WTC11 (cell line): ENCODE data around the gene OFD1. TPM values are rescaled to one million over a fixed set of nuclear protein-coding genes. Genes with fewer than 3 reads are reported as not detected.
A peak's percentile ranks its signal among the peaks of the same experiment; 100 is the strongest.

ENCODE experiments used
- ATAC-seq: fragments of 200-7000 bp; cut with Tn5 transposase; 2 replicates; pipeline ENCODE4 v1.10.0; 2021; ENCODE audit warnings: mild to moderate bottlenecking, moderate library complexity
- CTCF ChIA-PET: fragments of 300-600 bp; sonication (Branson Sonifier 250); formaldehyde crosslinking; loops from one replicate; lab custom pipeline; 2021; ENCODE audit warnings: antibody characterized with exemption; lab: Charles Lee
- POLR2A ChIA-PET: fragments of 350-600 bp; sonication (Branson Sonifier 250); formaldehyde crosslinking; loops from one replicate; lab custom pipeline; 2021; ENCODE audit warnings: antibody characterized with exemption; lab: Charles Lee
- DNase-seq: peaks from one replicate; pipeline ENCODE4 v3.0.0; 2021; ENCODE audit warnings: low spot score
- H3K27ac Mint-ChIP-seq: 2 replicates; pipeline ENCODE4 v1.8.0; 2021; ENCODE audit warnings: mixed read lengths
- H3K27me3 Mint-ChIP-seq: 2 replicates; pipeline ENCODE4 v1.8.0; 2021; ENCODE audit warnings: low read depth, mild to moderate bottlenecking, moderate library complexity, mixed read lengths
- H3K36me3 Mint-ChIP-seq: 2 replicates; pipeline ENCODE4 v1.8.0; 2021; ENCODE audit warnings: mixed read lengths
- H3K4me1 Mint-ChIP-seq: 2 replicates; pipeline ENCODE4 v1.8.0; 2022; ENCODE audit warnings: mixed read lengths
- H3K4me3 Mint-ChIP-seq: 2 replicates; pipeline ENCODE4 v1.8.0; 2021; ENCODE audit warnings: mild to moderate bottlenecking, moderate library complexity, mixed read lengths
- H3K9me3 Mint-ChIP-seq: 2 replicates; pipeline ENCODE4 v1.8.0; 2021; ENCODE audit warnings: mixed read lengths
- ATF1 ChIP-seq: sonication (generic); formaldehyde crosslinking; IDR thresholded peaks from 2 replicates; pipeline ENCODE4 v1.8.1; 2023; ENCODE audit warnings: mild to moderate bottlenecking, moderate library complexity, missing genetic modification reagents
- ESRRA ChIP-seq: sonication (generic); formaldehyde crosslinking; IDR thresholded peaks from 2 replicates; pipeline ENCODE4 v1.8.1; 2022; ENCODE audit warnings: mild to moderate bottlenecking, missing genetic modification reagents, borderline replicate concordance
- ETV6 ChIP-seq: sonication (generic); formaldehyde crosslinking; IDR thresholded peaks from 2 replicates; pipeline ENCODE4 v1.8.1; 2022; ENCODE audit warnings: mild to moderate bottlenecking, missing genetic modification reagents
- FOXK1 ChIP-seq: sonication (generic); formaldehyde crosslinking; IDR thresholded peaks from 2 replicates; pipeline ENCODE4 v1.8.0; 2022; ENCODE audit warnings: mild to moderate bottlenecking, moderate library complexity, missing genetic modification reagents
- FOXP1 ChIP-seq: sonication (generic); formaldehyde crosslinking; IDR thresholded peaks from 2 replicates; pipeline ENCODE4 v1.8.0; 2022; ENCODE audit warnings: missing genetic modification reagents, mild to moderate bottlenecking, moderate library complexity, borderline replicate concordance
- GABPB1 ChIP-seq: sonication (generic); formaldehyde crosslinking; IDR thresholded peaks from 2 replicates; pipeline ENCODE4 v1.8.1; 2023; ENCODE audit warnings: mild to moderate bottlenecking, missing genetic modification reagents
- GRHL2 ChIP-seq: fragments of 250-450 bp; sonication (Bioruptor Pico); IDR thresholded peaks from 2 replicates; pipeline ENCODE4 v1.8.0; 2022; ENCODE audit warnings: mild to moderate bottlenecking, moderate library complexity; ENCODE audit not compliant: insufficient replicate concordance, severe bottlenecking
- HMGA2 ChIP-seq: fragments of 250-450 bp; sonication (Bioruptor Pico); IDR thresholded peaks from 2 replicates; pipeline ENCODE4 v1.4.0; 2021; ENCODE audit warnings: mild to moderate bottlenecking, moderate library complexity
- JAZF1 ChIP-seq: fragments of 250-450 bp; sonication (Bioruptor Pico); IDR thresholded peaks from 2 replicates; pipeline ENCODE4 v1.9.0; 2021; ENCODE audit warnings: moderate library complexity, mild to moderate bottlenecking, inconsistent platforms
- JUN ChIP-seq: sonication (generic); formaldehyde crosslinking; IDR thresholded peaks from 2 replicates; pipeline ENCODE4 v1.8.0; 2023; ENCODE audit warnings: mild to moderate bottlenecking, missing genetic modification reagents
- NFATC4 ChIP-seq: fragments of 250-450 bp; sonication (Bioruptor Pico); IDR thresholded peaks from 2 replicates; pipeline ENCODE4 v1.9.0; 2021; ENCODE audit warnings: mild to moderate bottlenecking
- PRRX2 ChIP-seq: fragments of 250-450 bp; sonication (Bioruptor Pico); IDR thresholded peaks from 2 replicates; pipeline ENCODE4 v1.8.0; 2021; ENCODE audit warnings: mild to moderate bottlenecking
- SMAD4 ChIP-seq: sonication (generic); formaldehyde crosslinking; IDR thresholded peaks from 2 replicates; pipeline ENCODE4 v1.8.0; 2022; ENCODE audit warnings: mild to moderate bottlenecking, missing genetic modification reagents
- TEAD4 ChIP-seq: sonication (generic); formaldehyde crosslinking; IDR thresholded peaks from 2 replicates; pipeline ENCODE4 v1.8.0; 2022; ENCODE audit warnings: mild to moderate bottlenecking, missing genetic modification reagents
- TP53 ChIP-seq: sonication (generic); formaldehyde crosslinking; IDR thresholded peaks from 2 replicates; pipeline ENCODE4 v1.8.1; 2023; ENCODE audit warnings: mild to moderate bottlenecking, missing genetic modification reagents
- ZNF121 ChIP-seq: sonication (generic); formaldehyde crosslinking; IDR thresholded peaks from 2 replicates; pipeline ENCODE4 v1.8.0; 2023; ENCODE audit warnings: missing genetic modification reagents
- ZNF138 ChIP-seq: sonication (generic); formaldehyde crosslinking; conservative IDR thresholded peaks from 2 replicates; pipeline ENCODE4 v1.8.1; 2022; ENCODE audit warnings: mild to moderate bottlenecking, moderate library complexity, missing genetic modification reagents
- ZNF317 ChIP-seq: sonication (generic); formaldehyde crosslinking; IDR thresholded peaks from 2 replicates; pipeline ENCODE4 v1.8.1; 2023; ENCODE audit warnings: low read depth, mild to moderate bottlenecking, moderate library complexity, missing genetic modification reagents, borderline replicate concordance
- total RNA-seq: library from RNA; stranded (reverse); gene quantifications from 3 replicates; pipeline ENCODE4 v1.2.3, GENCODE V29; 2021
- TF ChIP-seq, protein P1 (sequence below): sonication (generic); formaldehyde crosslinking; IDR thresholded peaks from 2 replicates; pipeline ENCODE4 v1.8.0; 2022; ENCODE audit warnings: mild to moderate bottlenecking, missing genetic modification reagents
- TF ChIP-seq, protein P2 (sequence below): fragments of 200-600 bp; IDR thresholded peaks from 2 replicates; pipeline ENCODE4 v1.8.0; 2022; ENCODE audit warnings: antibody characterized with exemption
- TF ChIP-seq, protein P3 (sequence below): sonication (generic); formaldehyde crosslinking; IDR thresholded peaks from 2 replicates; pipeline ENCODE4 v1.8.1; 2022; ENCODE audit warnings: mild to moderate bottlenecking, missing genetic modification reagents, moderate library complexity, borderline replicate concordance
- TF ChIP-seq, protein P4 (sequence below): sonication (generic); formaldehyde crosslinking; conservative IDR thresholded peaks from 2 replicates; pipeline ENCODE4 v1.8.1; 2023; ENCODE audit warnings: mild to moderate bottlenecking, low read depth, missing genetic modification reagents, moderate library complexity

OFD1 gene
- total RNA-seq, 1 experiment from 2014 or later: 23.4 TPM

DNA sequence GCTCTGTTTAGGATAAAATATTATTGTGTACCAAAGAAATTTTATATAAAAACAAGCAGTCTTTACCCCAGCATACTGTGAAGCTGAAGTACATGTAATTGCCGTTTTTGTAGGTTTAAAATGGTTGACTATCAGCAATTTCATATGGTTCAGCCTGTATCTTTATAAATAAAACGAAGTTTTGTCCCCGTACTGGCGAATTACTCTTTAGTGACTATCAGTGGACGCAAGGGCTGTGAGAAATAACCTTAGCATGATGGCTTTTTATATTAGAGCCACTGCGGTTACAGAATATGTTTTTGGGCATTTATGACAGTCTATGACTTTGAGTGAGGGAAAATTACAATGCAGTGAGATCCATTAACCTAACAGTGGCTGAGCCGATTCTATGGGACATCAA, 81.1 kb downstream of the OFD1 start:
- DNase-seq: no peak
- Mint-ChIP-seq H3K4me3 (no peak overlapping the region), H3K27ac (no peak overlapping the region), H3K27me3 (no peaks in the 10 kb centered on the region), H3K4me1 (peaks cover 41% of the 10 kb centered on the region), H3K36me3 (no peaks in the 10 kb centered on the region), H3K9me3 (no peaks in the 10 kb centered on the region)
- ATAC-seq: no peak
- ChIA-PET POLR2A (no interaction called here), CTCF (interaction anchor here (0.6 kb wide), 1 partner anchor 17 kb away, joined by 3 read pairs; no protein-coding TSS in a partner anchor)
- no peak for TF ChIP-seq SMAD4
- no peak for TF ChIP-seq JUN (CRISPR knock-in tag)
- TF ChIP-seq NFATC4 (CRISPR knock-in tag): no peak

DNA sequence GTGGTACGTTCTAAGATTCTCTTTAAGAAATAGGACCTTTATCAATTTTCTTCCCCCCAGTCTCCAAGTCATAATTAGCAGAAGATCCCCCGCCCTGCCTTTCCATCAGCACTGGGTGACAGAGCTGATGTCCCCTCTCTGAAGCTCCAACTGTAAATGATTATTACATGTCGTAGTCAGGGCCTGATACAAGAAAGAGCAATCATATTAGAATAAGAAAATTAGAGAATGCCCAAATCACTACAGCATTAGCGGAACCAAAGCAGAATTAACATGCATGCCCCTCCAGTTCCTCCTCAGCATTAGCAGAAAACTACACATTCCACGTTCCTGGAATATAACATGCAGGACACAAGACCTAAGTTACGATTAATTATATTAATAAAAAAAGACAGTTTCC, 81.6 kb downstream of the OFD1 start:
- no peaks in the 10 kb centered on the region for H3K27me3 Mint-ChIP-seq
- H3K27ac Mint-ChIP-seq: 0 out of 2 replicates have a peak overlapping the region, but pooled peaks have one; percentile 20
- H3K4me1 Mint-ChIP-seq: peaks cover 41% of the 10 kb centered on the region
- H3K36me3 Mint-ChIP-seq: no peaks in the 10 kb centered on the region
- POLR2A ChIA-PET: no interaction called here
- no peak for ATAC-seq
- no peak for TF ChIP-seq GRHL2 (CRISPR knock-in tag)
- no peak for TF ChIP-seq TP53
- no peak for TF ChIP-seq FOXK1
- no peak for TF ChIP-seq ATF1 (CRISPR knock-in tag)
- TF ChIP-seq, protein P1, sequence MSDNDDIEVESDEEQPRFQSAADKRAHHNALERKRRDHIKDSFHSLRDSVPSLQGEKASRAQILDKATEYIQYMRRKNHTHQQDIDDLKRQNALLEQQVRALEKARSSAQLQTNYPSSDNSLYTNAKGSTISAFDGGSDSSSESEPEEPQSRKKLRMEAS (CRISPR knock-in tag): no peak
- TF ChIP-seq PRRX2 (CRISPR knock-in tag): no peak
- no peak for TF ChIP-seq ZNF317
- no peak for TF ChIP-seq HMGA2 (CRISPR knock-in tag)
- TF ChIP-seq FOXP1: no peak
- TF ChIP-seq GABPB1: no peak
- TF ChIP-seq TEAD4 (CRISPR knock-in tag): no peak
- TF ChIP-seq, protein P2, sequence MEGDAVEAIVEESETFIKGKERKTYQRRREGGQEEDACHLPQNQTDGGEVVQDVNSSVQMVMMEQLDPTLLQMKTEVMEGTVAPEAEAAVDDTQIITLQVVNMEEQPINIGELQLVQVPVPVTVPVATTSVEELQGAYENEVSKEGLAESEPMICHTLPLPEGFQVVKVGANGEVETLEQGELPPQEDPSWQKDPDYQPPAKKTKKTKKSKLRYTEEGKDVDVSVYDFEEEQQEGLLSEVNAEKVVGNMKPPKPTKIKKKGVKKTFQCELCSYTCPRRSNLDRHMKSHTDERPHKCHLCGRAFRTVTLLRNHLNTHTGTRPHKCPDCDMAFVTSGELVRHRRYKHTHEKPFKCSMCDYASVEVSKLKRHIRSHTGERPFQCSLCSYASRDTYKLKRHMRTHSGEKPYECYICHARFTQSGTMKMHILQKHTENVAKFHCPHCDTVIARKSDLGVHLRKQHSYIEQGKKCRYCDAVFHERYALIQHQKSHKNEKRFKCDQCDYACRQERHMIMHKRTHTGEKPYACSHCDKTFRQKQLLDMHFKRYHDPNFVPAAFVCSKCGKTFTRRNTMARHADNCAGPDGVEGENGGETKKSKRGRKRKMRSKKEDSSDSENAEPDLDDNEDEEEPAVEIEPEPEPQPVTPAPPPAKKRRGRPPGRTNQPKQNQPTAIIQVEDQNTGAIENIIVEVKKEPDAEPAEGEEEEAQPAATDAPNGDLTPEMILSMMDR: no peak
- no peak for TF ChIP-seq ETV6 (CRISPR knock-in tag)
- no peak for TF ChIP-seq ZNF121 (CRISPR knock-in tag)
- TF ChIP-seq, protein P3, sequence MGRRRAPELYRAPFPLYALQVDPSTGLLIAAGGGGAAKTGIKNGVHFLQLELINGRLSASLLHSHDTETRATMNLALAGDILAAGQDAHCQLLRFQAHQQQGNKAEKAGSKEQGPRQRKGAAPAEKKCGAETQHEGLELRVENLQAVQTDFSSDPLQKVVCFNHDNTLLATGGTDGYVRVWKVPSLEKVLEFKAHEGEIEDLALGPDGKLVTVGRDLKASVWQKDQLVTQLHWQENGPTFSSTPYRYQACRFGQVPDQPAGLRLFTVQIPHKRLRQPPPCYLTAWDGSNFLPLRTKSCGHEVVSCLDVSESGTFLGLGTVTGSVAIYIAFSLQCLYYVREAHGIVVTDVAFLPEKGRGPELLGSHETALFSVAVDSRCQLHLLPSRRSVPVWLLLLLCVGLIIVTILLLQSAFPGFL (CRISPR knock-in tag): no peak
- TF ChIP-seq JAZF1: no peak
- no peak for TF ChIP-seq JUN (CRISPR knock-in tag)
- no peak for TF ChIP-seq ZNF138 (CRISPR knock-in tag)
- TF ChIP-seq, protein P4, sequence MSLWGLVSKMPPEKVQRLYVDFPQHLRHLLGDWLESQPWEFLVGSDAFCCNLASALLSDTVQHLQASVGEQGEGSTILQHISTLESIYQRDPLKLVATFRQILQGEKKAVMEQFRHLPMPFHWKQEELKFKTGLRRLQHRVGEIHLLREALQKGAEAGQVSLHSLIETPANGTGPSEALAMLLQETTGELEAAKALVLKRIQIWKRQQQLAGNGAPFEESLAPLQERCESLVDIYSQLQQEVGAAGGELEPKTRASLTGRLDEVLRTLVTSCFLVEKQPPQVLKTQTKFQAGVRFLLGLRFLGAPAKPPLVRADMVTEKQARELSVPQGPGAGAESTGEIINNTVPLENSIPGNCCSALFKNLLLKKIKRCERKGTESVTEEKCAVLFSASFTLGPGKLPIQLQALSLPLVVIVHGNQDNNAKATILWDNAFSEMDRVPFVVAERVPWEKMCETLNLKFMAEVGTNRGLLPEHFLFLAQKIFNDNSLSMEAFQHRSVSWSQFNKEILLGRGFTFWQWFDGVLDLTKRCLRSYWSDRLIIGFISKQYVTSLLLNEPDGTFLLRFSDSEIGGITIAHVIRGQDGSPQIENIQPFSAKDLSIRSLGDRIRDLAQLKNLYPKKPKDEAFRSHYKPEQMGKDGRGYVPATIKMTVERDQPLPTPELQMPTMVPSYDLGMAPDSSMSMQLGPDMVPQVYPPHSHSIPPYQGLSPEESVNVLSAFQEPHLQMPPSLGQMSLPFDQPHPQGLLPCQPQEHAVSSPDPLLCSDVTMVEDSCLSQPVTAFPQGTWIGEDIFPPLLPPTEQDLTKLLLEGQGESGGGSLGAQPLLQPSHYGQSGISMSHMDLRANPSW: no peak
- no peak for TF ChIP-seq ESRRA
- CTCF ChIA-PET: no interaction called here
- DNase-seq: no peak
- H3K9me3 Mint-ChIP-seq: no peaks in the 10 kb centered on the region
- H3K4me3 Mint-ChIP-seq: no peak overlapping the region
